Activated CD8-positive, alpha-beta memory T cell treated with anti-CD3 and anti-CD28 coated beads for 24 hours (primary cell): ENCODE measurements around the gene GSS.
A peak's percentile ranks its signal among the peaks of the same experiment; 100 is the strongest.

ENCODE experiments used
- DNase-seq: peaks from one replicate; pipeline ENCODE4 v3.0.0-alpha.2; 2020

The GSS gene

GRCh38 chr20:34955231-34956040 lies at the start of gene GSS, which contains the start of gene MYH7B:
GSS (minus strand) TSS chr20:34955806; CDS start chr20:34951852, 3,954 bp downstream.
MYH7B (plus strand) TSS chr20:34955868; CDS start chr20:34978006, 22,138 bp downstream.
- DNase-seq: peak; percentile 100

GRCh38 chr20:35004749-35005462 lies 49.3 kb upstream of the GSS start:
- DNase-seq: no peak

GRCh38 chr20:35004051-35004725 lies 48.6 kb upstream of the GSS start:
- DNase-seq: no peak

- DNase-seq: no peak
These were observed 47.8 kb upstream of the GSS start for GRCh38 chr20:35003211-35004031.

GRCh38 chr20:35002426-35003210 lies 47.0 kb upstream of the GSS start:
- no peak for DNase-seq

- no peak for DNase-seq
These were observed 46.2 kb upstream of the GSS start for GRCh38 chr20:35001596-35002362.

- no peak for DNase-seq
These were observed 45.5 kb upstream of the GSS start for GRCh38 chr20:35000922-35001595.

GRCh38 chr20:35000311-35000921 lies 44.8 kb upstream of the GSS start:
- no peak for DNase-seq

- DNase-seq: no peak
These were observed 44.2 kb upstream of the GSS start for GRCh38 chr20:34999782-35000181.

- no peak for DNase-seq
These were observed 43.4 kb upstream of the GSS start for GRCh38 chr20:34999021-34999451.

- no peak for DNase-seq
These were observed 42.8 kb upstream of the GSS start for GRCh38 chr20:34998331-34998950.

GRCh38 chr20:34997774-34998173 lies 42.2 kb upstream of the GSS start:
- no peak for DNase-seq

- no peak for DNase-seq
These were observed 41.5 kb upstream of the GSS start for GRCh38 chr20:34997131-34997561.

GRCh38 chr20:34996243-34997028 lies 40.8 kb upstream of the GSS start:
- no peak for DNase-seq

- DNase-seq: no peak
These were observed 40.1 kb upstream of the GSS start for GRCh38 chr20:34995696-34996095.

GRCh38 chr20:34995192-34995591 lies 39.6 kb upstream of the GSS start:
- no peak for DNase-seq

- no peak for DNase-seq
These were observed 39.0 kb upstream of the GSS start for GRCh38 chr20:34994509-34995131.

GRCh38 chr20:34993941-34994508 lies 38.4 kb upstream of the GSS start:
- no peak for DNase-seq
